ENCODE data around the gene ROR2. TPM values are rescaled to one million over a fixed set of nuclear protein-coding genes. Genes with fewer than 3 reads are reported as not detected.
"Not testable (repeated sequence)": the region's sequence is repeated elsewhere in the genome, so short reads cannot be mapped to it uniquely, and the experiment has no call there.

The ROR2 gene
- polyA plus RNA-seq, 3 donors: not detected

GRCh38 chr9:91614044-91614443 lies 336.0 kb downstream of the ROR2 start:
- H3K9ac ChIP-seq (ENCODE audit: insufficient read depth, low read length, poor library complexity, severe bottlenecking); H3K4me3 ChIP-seq (replicated peaks in 1 of 3; ENCODE audit: low read depth in 2 of 3, low read length in 3 of 3); H3K4me1 ChIP-seq (ENCODE audit: control insufficient read depth in 1 of 2, insufficient read depth in 2 of 2, low read length in 2 of 2); H3K9me3 Mint-ChIP-seq; H3K27me3 Mint-ChIP-seq (ENCODE audit: low read depth in 3 of 3); DNase-seq; H4K20me1 ChIP-seq (ENCODE audit: insufficient read depth, low read length); H3K4me2 ChIP-seq (replicated peaks; ENCODE audit: extremely low read depth, low read length, poor library complexity, severe bottlenecking); H2AFZ ChIP-seq (ENCODE audit: insufficient read depth, low read depth, low read length, poor library complexity, severe bottlenecking); H3K36me3 ChIP-seq (replicated peaks in 1 of 2; ENCODE audit: control insufficient read depth in 1 of 2, insufficient read depth in 2 of 2, low read length in 2 of 2); H3K36me3 Mint-ChIP-seq; H3K27ac ChIP-seq (ENCODE audit: low read depth in 1 of 2, low read length in 2 of 2); H3K4me1 Mint-ChIP-seq; H3K27me3 ChIP-seq (ENCODE audit: control insufficient read depth in 2 of 2, insufficient read depth in 2 of 2, low read length in 2 of 2); intact Hi-C loops (cut with micrococcal nuclease); H3K27ac Mint-ChIP-seq; H3K4me3 Mint-ChIP-seq; H3K79me2 ChIP-seq (ENCODE audit: insufficient read depth, low read length); H3K9me3 ChIP-seq (replicated peaks in 1 of 2; ENCODE audit: control insufficient read depth in 1 of 2, insufficient read depth in 1 of 2, low read length in 2 of 2): not testable (repeated sequence)
- WGBS (ENCODE audit: insufficient coverage): no CpG with 5 or more reads among the region's 2 CpGs

- Histone ChIP-seq H3K9ac (ENCODE audit: insufficient read depth, low read length, poor library complexity, severe bottlenecking) (no peak overlapping the region), H3K9me3 (replicated peaks in 1 of 2; ENCODE audit: control insufficient read depth in 1 of 2, insufficient read depth in 1 of 2, low read length in 2 of 2) (no peaks in the 10 kb centered on the region), H2AFZ (ENCODE audit: insufficient read depth, low read depth, low read length, poor library complexity, severe bottlenecking) (no peak overlapping the region), H3K79me2 (ENCODE audit: insufficient read depth, low read length) (no peaks in the 10 kb centered on the region), H4K20me1 (ENCODE audit: insufficient read depth, low read length) (no peaks in the 10 kb centered on the region), H3K4me2 (replicated peaks; ENCODE audit: extremely low read depth, low read length, poor library complexity, severe bottlenecking) (no peak overlapping the region), H3K4me1 (ENCODE audit: control insufficient read depth in 1 of 2, insufficient read depth in 2 of 2, low read length in 2 of 2) (no peaks in the 10 kb centered on the region), H3K27ac (ENCODE audit: low read depth in 1 of 2, low read length in 2 of 2) (no peak overlapping the region), H3K4me3 (replicated peaks in 1 of 3; ENCODE audit: low read depth in 2 of 3, low read length in 3 of 3) (no peak overlapping the region), H3K27me3 (ENCODE audit: control insufficient read depth in 2 of 2, insufficient read depth in 2 of 2, low read length in 2 of 2) (no peaks in the 10 kb centered on the region), H3K36me3 (replicated peaks in 1 of 2; ENCODE audit: control insufficient read depth in 1 of 2, insufficient read depth in 2 of 2, low read length in 2 of 2) (no peaks in the 10 kb centered on the region)
- H3K27ac Mint-ChIP-seq: no peak overlapping the region
- intact Hi-C loops (cut with micrococcal nuclease): no loop called here
- H3K27me3 Mint-ChIP-seq (ENCODE audit: low read depth in 3 of 3): peaks cover 1 to 2% (median 2%) of the 10 kb centered on the region in 3 donors
- H3K36me3 Mint-ChIP-seq: no peaks in the 10 kb centered on the region
- DNase-seq: no peak
- H3K4me3 Mint-ChIP-seq: no peak overlapping the region
- H3K4me1 Mint-ChIP-seq: no peaks in the 10 kb centered on the region
- H3K9me3 Mint-ChIP-seq: peaks cover 0 to 4% (median 0%) of the 10 kb centered on the region in 7 donors
- WGBS (ENCODE audit: insufficient coverage): 82% methylated on average over 3 of the region's 5 CpGs
- no peak for TF ChIP-seq CTCF (IDR thresholded peaks at IDR 0.05)
These were observed 338.4 kb downstream of the ROR2 start for GRCh38 chr9:91611582-91611981.
